SK-N-SH treated with all-trans-retinoic acid at 6 μM for 48 hours (cell line): ENCODE measurements around the gene CD101.

ENCODE experiments used
- ARNTL ChIP-seq: fragments of 450-650 bp; formaldehyde crosslinking; IDR thresholded peaks from 2 replicates; pipeline ENCODE4 v1.5.0; 2020; ENCODE audit warnings: low read depth, mild to moderate bottlenecking, moderate library complexity, borderline replicate concordance
- BACH2 ChIP-seq: fragments of 250-450 bp; sonication (Bioruptor Pico); IDR thresholded peaks from 2 replicates; pipeline ENCODE4 v1.9.0; 2021; ENCODE audit warnings: mild to moderate bottlenecking, borderline replicate concordance
- SNAI2 ChIP-seq: fragments of 250-450 bp; sonication (Bioruptor Pico); IDR thresholded peaks from 2 replicates; pipeline ENCODE4 v1.5.0; 2020; ENCODE audit warnings: mild to moderate bottlenecking, moderate library complexity
- ZNF70 ChIP-seq: fragments of 450-650 bp; formaldehyde crosslinking; IDR thresholded peaks from 2 replicates; pipeline ENCODE4 v1.5.0; 2020; ENCODE audit warnings: mild to moderate bottlenecking, moderate library complexity
- TF ChIP-seq, protein P1 (sequence below): fragments of 250-450 bp; sonication (Bioruptor Pico); IDR thresholded peaks from 2 replicates; pipeline ENCODE4 v1.5.0; 2020; ENCODE audit warnings: mild to moderate bottlenecking, moderate library complexity

DNA sequence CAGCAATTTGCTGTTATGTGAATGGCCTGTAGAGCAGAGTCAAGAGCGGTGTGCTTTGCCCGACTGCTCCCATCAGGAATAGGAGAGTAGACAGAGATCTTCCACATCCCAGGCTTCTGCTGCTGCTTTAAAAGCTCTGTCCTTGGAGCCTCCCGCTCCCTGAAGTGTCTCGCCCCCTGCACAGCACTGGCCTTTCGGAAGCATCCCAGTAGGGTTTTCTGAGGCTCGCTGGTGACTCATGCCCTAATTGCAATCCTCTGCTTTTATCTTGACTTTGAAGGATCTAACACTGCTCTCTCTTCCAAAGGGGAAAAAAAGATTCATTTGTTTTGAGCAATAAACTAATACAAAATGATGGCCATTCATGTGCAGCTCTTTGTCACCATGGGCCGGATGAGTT, 13.3 kb upstream of the CD101 start:
- TF ChIP-seq, protein P1, sequence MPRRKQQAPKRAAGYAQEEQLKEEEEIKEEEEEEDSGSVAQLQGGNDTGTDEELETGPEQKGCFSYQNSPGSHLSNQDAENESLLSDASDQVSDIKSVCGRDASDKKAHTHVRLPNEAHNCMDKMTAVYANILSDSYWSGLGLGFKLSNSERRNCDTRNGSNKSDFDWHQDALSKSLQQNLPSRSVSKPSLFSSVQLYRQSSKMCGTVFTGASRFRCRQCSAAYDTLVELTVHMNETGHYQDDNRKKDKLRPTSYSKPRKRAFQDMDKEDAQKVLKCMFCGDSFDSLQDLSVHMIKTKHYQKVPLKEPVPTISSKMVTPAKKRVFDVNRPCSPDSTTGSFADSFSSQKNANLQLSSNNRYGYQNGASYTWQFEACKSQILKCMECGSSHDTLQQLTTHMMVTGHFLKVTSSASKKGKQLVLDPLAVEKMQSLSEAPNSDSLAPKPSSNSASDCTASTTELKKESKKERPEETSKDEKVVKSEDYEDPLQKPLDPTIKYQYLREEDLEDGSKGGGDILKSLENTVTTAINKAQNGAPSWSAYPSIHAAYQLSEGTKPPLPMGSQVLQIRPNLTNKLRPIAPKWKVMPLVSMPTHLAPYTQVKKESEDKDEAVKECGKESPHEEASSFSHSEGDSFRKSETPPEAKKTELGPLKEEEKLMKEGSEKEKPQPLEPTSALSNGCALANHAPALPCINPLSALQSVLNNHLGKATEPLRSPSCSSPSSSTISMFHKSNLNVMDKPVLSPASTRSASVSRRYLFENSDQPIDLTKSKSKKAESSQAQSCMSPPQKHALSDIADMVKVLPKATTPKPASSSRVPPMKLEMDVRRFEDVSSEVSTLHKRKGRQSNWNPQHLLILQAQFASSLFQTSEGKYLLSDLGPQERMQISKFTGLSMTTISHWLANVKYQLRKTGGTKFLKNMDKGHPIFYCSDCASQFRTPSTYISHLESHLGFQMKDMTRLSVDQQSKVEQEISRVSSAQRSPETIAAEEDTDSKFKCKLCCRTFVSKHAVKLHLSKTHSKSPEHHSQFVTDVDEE (CRISPR knock-in tag): no peak
- no peak for TF ChIP-seq ARNTL
- TF ChIP-seq ZNF70 (CRISPR knock-in tag): no peak
- no peak for TF ChIP-seq SNAI2 (CRISPR knock-in tag)
- no peak for TF ChIP-seq BACH2 (CRISPR knock-in tag)
